D341Med (cell line): ENCODE results near the gene HOXD9.

Source experiments
- DNase-seq: peaks from one replicate; pipeline ENCODE4 v3.0.0; 2012; ENCODE audit warnings: low spot score

The HOXD9 gene

DNA sequence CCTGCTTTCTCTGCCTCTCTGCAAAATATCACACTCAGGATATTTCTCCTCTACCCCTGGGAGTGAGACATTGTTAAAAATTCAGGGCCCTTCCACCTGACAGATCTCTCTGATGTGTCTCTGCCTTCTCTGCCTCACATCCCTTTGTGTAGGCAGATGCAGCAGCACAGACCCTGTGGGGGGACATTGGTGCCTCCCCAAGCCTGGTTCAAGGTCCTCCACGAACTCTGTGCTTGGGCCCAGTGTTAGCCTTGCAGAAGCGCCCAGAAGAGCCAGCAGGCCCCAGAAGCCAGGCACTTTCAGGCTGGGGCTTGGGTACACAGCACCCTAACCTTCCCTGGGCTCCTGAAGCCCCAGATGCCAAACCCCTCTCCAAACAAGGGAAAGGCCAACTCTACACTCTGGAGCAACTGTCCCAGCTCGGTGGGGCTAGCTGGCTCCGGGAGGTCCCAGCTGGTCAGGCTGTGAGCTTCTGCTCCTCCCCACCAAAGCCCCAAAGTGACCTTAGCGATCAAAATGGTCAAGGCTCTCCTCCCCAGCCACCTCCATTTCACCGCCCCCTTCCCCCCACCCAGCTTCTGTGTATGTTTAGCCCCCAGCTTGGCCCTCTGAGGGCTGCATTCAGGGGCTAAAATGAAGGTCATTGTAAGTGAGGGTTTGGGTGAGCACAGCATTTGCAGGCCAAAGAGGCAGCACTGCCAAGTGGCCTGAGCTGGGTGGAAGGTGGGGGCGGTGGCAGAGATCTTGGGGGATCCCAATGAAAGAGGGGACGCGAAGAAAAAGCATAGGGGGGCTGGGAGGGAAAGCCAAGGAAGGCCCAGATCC, 2.6 kb downstream of the HOXD9 start:
- DNase-seq: no peak

DNA sequence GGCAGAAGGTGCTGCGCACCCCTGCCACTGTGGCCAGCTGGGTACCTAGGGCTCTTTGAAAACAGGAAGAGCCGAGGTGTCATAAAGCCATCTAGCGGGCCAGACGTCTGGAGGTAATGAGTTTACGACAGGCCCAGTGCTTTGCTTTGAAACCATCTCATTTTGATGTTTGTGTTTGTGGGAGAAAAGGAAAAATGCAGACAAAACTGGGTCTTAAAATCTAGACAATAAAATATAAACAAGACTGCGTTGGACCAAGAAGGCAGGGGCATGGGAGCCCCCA, 3.2 kb downstream of the HOXD9 start:
- DNase-seq: no peak

- DNase-seq: no peak
Observed at GRCh38 chr2:176126929-176127773, 4.6 kb downstream of the HOXD9 start.

DNA sequence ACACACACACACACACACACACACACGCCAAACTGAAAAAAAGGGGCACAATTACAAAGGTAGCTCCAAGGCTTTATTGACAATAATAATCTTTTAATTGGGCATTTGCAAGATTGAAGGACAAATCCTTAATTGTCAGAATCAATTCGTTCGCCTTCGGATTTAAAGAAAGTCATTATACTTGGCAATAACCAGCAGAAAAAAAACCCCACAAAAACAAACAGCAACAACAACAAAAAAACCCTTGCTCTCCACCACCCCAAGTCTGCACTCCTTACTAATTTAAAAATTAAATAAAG, 5.2 kb downstream of the HOXD9 start:
- no peak for DNase-seq

- DNase-seq: no peak
Observed at GRCh38 chr2:176128172-176128981, 5.9 kb downstream of the HOXD9 start.

GRCh38 chr2:176128982-176129796, 6.7 kb downstream of the HOXD9 start, which contains the start of gene HOXD8:
Gene HOXD8, plus strand, starts transcription at chr2:176129705. Its CDS starts 662 bp downstream, at chr2:176130367.
- DNase-seq: peak; percentile 66

DNA sequence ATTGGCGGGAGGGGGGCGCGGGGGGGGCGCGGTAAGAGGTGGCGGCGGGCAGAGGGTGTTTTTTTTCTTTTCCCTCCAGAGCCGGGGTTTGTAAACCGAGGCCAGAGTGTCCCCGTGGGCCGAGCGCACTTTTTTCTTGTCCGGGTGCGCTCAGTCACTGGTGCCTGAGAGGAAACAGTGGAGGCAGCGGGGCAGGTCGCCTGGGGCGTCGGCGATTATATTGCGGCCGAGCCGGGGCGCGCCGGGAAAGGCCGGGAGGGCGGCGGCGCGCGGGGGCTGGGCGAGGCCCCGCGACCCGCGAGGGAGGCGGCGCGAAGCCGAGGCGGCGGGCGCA, 7.3 kb downstream of the HOXD9 start:
- no peak for DNase-seq

GRCh38 chr2:176130147-176130956, 7.8 kb downstream of the HOXD9 start:
- peak; percentile 66 for DNase-seq

- DNase-seq: no peak
Observed at GRCh38 chr2:176130957-176131847, 8.7 kb downstream of the HOXD9 start.

GRCh38 chr2:176131848-176132158, 9.3 kb downstream of the HOXD9 start:
- DNase-seq: no peak

DNA sequence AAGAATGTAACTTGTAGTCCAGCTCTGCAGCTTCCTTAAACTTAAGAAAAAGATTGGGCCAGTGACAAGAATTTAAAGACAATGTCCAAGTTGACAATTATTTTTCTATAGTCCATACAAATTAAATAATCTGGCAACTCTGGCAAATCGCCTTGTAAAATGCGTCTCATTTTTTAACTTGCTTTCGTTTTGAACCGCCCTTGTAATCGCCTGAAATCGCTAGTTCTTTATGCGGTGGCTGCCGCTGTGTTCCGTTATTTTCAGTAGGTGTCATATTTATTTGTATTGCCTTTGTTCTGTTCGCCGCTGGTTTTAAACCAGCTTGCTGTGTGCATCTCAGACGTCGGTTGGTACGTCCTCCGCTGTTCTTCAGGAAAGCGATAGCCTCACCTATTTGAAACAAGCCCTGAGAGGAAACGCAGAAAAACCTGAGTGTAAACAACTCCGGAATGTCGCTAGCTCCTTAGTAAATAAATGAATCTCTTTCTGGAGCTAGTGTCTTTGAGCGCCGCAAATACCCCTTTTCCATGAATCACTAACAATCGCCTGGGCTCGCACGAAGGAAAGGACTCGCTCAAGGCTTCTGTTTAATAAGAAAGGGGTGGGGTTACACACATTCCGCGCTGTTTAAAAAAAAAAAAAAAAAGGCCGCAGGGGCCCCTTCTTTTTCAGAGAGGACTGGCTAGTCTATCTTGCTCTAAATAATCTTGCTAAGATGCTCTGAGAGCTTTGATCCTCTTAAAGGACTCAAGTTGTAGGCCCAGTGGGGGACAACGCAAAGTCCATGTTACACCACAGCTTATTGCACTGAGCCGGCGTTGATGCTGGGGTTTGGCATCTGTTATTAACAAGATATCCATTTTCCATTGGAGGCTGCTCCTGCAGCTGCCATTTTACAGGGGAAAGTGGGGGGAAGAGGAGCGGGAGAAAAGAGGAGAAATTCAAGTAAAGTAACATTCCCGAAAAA, 10.0 kb downstream of the HOXD9 start:
- DNase-seq: no peak

DNA sequence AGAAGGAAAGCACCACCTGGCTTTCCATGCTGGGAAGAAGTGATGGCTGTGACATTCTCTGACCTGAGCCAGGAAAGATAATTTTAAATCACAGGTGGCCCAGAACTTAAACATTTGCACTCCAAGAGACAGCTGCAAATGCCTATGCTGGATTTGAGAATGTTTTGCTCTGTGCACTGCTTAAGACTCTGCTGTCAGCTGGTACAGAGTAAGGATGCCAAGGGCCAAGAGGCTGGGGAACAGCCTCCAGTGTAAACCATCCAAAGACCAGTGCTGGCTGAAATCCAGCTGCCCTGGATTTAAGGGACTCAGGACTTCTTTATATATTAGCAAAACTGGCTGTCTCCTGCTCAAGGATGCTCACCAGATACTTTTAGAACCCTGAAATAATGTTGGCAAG, 10.9 kb downstream of the HOXD9 start:
- DNase-seq: no peak

GRCh38 chr2:176134035-176134434, 11.5 kb downstream of the HOXD9 start:
- DNase-seq: no peak

DNA sequence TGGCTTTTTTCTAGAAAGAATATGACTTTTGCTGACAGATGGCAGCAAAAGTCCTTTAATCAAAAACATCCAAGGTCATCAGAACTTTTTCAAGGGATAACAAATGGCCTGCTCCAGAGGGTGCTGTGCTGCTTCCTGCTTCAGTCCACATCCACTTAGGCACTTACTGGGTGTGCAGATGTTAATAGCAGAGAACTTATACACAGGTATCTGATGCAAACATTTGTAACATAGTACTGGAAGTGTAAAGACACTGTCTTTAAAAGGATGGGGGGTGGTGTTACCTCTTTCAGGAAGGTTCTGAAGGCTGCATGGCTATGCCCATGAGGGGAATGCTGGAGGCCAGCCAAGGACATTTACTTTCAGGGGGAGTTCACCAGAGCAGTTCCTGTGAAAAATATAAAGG, 12.5 kb downstream of the HOXD9 start:
- DNase-seq: no peak

GRCh38 chr2:176136374-176137251, 14.1 kb downstream of the HOXD9 start:
- no peak for DNase-seq

- no peak for DNase-seq
Observed at GRCh38 chr2:176137252-176137580, 14.7 kb downstream of the HOXD9 start.

GRCh38 chr2:176137906-176138305, 15.4 kb downstream of the HOXD9 start:
- DNase-seq: no peak

DNA sequence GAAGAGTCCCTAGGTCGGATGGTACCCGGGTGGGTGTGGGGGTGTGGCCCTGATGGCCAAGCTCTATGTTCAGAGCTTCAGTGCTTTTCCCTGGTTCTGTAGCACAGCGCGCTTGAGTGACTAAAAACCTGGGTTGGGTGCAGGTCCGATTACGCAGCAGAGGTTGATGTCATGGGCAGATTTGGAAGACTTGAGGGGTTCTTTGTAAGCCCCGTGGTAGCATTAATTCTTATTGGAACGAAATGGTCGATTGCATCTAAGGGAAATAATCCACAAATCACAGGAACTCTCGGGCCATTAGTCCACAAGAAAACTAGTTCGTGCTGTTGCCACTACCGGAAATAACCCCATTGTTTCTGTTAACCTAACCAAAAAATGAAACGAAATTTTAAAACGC, 16.0 kb downstream of the HOXD9 start:
- DNase-seq: no peak
